ENCODE data around the gene GBE1. TPM values are rescaled to one million over a fixed set of nuclear protein-coding genes. Genes with fewer than 3 reads are reported as not detected.

GBE1 gene
- polyA plus RNA-seq, 1 experiment = 37.0 TPM

DNA sequence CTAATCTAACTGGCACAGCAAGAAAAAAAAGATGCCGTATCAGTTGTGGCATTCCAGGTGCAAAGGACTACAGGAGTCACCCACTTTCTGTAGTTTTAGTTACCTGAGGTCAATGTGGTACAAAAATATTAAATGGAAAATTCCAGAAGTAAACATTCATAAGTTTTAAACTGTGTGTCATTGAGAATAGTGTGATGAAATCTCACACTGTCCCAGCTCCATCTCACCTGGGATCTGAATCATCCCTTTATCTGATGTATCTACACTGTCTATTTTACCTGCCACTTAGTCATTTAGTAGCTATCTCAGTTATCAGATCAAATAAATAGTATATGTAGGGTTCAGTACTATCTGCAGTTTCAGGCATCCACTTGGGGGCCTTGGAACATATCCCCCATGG is 26.7 kb downstream of the GBE1 start:
- TF ChIP-seq, protein P1, sequence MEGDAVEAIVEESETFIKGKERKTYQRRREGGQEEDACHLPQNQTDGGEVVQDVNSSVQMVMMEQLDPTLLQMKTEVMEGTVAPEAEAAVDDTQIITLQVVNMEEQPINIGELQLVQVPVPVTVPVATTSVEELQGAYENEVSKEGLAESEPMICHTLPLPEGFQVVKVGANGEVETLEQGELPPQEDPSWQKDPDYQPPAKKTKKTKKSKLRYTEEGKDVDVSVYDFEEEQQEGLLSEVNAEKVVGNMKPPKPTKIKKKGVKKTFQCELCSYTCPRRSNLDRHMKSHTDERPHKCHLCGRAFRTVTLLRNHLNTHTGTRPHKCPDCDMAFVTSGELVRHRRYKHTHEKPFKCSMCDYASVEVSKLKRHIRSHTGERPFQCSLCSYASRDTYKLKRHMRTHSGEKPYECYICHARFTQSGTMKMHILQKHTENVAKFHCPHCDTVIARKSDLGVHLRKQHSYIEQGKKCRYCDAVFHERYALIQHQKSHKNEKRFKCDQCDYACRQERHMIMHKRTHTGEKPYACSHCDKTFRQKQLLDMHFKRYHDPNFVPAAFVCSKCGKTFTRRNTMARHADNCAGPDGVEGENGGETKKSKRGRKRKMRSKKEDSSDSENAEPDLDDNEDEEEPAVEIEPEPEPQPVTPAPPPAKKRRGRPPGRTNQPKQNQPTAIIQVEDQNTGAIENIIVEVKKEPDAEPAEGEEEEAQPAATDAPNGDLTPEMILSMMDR (IDR thresholded peaks at IDR 0.05; ENCODE audit: insufficient read depth, low read depth, low read length) = no peak
- ChIA-PET POLR2A (no interaction called here), CTCF (no interaction called here)
- Histone ChIP-seq H3K4me3 (ENCODE audit: low read depth, low read length) (no peak overlapping the region), H3K36me3 (ENCODE audit: control insufficient read depth, insufficient read depth, low read length) (no peaks in the 10 kb centered on the region), H3K27me3 (ENCODE audit: control insufficient read depth, insufficient read depth, low read length) (no peaks in the 10 kb centered on the region)
- DNase-seq (ENCODE audit: low read depth) = no peak

GRCh38 chr3:81732642-81733041 is 28.8 kb downstream of the GBE1 start:
- H3K4me3 ChIP-seq (ENCODE audit: low read depth, low read length) = no peak overlapping the region
- no peaks in the 10 kb centered on the region for H3K27me3 ChIP-seq (ENCODE audit: control insufficient read depth, insufficient read depth, low read length)
- TF ChIP-seq, protein P1 (IDR thresholded peaks at IDR 0.05; ENCODE audit: insufficient read depth, low read depth, low read length) = no peak
- no peaks in the 10 kb centered on the region for H3K36me3 ChIP-seq (ENCODE audit: control insufficient read depth, insufficient read depth, low read length)
- ChIA-PET CTCF (interaction anchor here (0.9 to 1.3 kb wide), 2 partner anchors 9 kb away, joined by 3 to 4 read pairs; no protein-coding TSS in a partner anchor), POLR2A (no interaction called here)
- DNase-seq (ENCODE audit: low read depth) = no peak

DNA sequence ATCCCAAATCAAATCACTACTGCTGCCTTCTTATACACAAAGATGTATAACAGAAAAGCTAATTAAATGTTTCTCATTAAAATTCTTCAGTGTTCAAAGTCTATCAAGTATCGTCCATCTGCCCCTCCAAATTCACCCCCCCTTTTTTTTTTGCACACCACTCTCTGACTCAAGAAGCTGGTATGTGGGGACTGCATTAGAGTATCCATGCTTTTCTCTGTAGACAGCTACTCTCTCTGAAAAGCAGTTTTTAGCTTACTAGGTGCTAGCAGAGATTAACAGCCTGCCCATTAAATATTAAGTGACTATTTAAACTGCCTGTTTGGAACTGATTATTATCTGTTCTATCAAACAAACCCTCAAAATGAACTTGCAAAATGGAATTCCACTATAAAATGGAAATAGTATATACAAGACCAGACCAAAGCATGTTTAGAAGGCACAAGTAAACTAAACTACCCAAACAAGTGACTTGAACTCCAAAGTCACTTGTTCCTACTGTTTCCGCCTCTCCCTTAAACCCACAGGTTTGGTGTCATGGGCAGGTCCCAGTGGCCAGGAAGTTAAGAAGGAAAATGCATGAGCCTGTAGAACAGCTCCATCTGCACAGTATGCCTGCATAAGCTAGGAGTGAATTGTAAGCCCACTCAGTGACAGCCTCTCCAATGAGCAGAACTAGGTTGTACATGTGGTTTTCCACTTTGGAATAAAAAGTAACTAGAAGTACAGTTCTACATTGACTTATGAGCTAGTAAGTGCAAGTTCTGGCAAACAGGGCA is 32.5 kb downstream of the GBE1 start:
- POLR2A ChIA-PET = interaction anchor here (0.5 to 0.9 kb wide), 5 partner anchors 12 to 301 kb away, joined by 4 to 26 read pairs (median 7); no protein-coding TSS in a partner anchor
- Histone ChIP-seq H3K27me3 (ENCODE audit: control insufficient read depth, insufficient read depth, low read length) (no peaks in the 10 kb centered on the region), H3K4me3 (ENCODE audit: low read depth, low read length) (no peak overlapping the region), H3K36me3 (ENCODE audit: control insufficient read depth, insufficient read depth, low read length) (no peaks in the 10 kb centered on the region)
- CTCF ChIA-PET = no interaction called here
- TF ChIP-seq, protein P1 (IDR thresholded peaks at IDR 0.05; ENCODE audit: insufficient read depth, low read depth, low read length) = no peak
- DNase-seq (ENCODE audit: low read depth) = no peak

DNA sequence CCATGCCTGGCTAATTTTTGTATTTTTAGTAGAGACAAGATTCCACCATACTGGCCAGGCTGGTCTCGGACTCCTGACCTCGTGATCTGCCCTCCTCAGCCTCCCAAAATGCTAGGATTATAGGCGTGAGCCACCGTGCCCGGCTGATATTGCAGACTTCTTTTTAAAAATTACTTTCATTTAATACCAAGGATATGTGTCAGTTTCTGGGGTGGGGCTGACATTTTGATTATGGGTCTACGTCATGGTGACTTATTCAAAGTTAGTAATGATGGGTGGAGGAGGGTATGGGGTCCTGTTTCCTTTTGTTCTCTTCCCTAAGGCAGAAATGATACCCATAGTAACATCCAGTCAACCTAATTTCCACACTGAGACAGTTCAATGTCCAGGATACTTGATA is 34.7 kb downstream of the GBE1 start:
- DNase-seq (ENCODE audit: low read depth) = no peak
- ChIA-PET POLR2A (no interaction called here), CTCF (interaction anchor here (1.5 to 1.9 kb wide), 2 partner anchors 9 to 58 kb away, joined by 3 to 7 read pairs; no protein-coding TSS in a partner anchor)
- H3K4me3 ChIP-seq (ENCODE audit: low read depth, low read length) = no peak overlapping the region
- no peaks in the 10 kb centered on the region for H3K36me3 ChIP-seq (ENCODE audit: control insufficient read depth, insufficient read depth, low read length)
- TF ChIP-seq, protein P1 (IDR thresholded peaks at IDR 0.05; ENCODE audit: insufficient read depth, low read depth, low read length) = no peak
- H3K27me3 ChIP-seq (ENCODE audit: control insufficient read depth, insufficient read depth, low read length) = no peaks in the 10 kb centered on the region

- Histone ChIP-seq H3K4me3 (ENCODE audit: low read depth, low read length) (no peak overlapping the region), H3K27me3 (ENCODE audit: control insufficient read depth, insufficient read depth, low read length) (no peaks in the 10 kb centered on the region), H3K36me3 (ENCODE audit: control insufficient read depth, insufficient read depth, low read length) (no peaks in the 10 kb centered on the region)
- CTCF ChIA-PET = interaction anchor here (0.6 to 1.9 kb wide), 5 partner anchors 9 to 59 kb away, joined by 3 to 7 read pairs (median 3); no protein-coding TSS in a partner anchor
- TF ChIP-seq, protein P1 (IDR thresholded peaks at IDR 0.05; ENCODE audit: insufficient read depth, low read depth, low read length) = no peak
- POLR2A ChIA-PET = no interaction called here
- peak; percentile 39 for DNase-seq (ENCODE audit: low read depth)
Measured at GRCh38 chr3:81726132-81726531, 35.3 kb downstream of the GBE1 start.
